Measurements from ENCODE around the gene ABCC1.

GRCh38 chr16:15973421-15973820 is 24.0 kb downstream of the ABCC1 start:
- TF ChIP-seq CTCF (IDR thresholded peaks at IDR 0.05; ENCODE audit: low read length) (no peak), EZH2 (IDR thresholded peaks at IDR 0.05; ENCODE audit: borderline replicate concordance, low read length) (no peak)
